ENCODE data around the gene ZNF496. TPM values are rescaled to one million over a fixed set of nuclear protein-coding genes. Genes with fewer than 3 reads are reported as not detected.

Gene ZNF496
- total RNA-seq, 1 experiment from 2014 or later, result 37.6 TPM

- POLR2A ChIA-PET (ENCODE audit: unreplicated experiment), result interaction anchor here (0.6 kb wide), 1 partner anchor 222 kb away, joined by 9 read pairs; no protein-coding TSS in a partner anchor
- TF ChIP-seq EZH2 (IDR thresholded peaks at IDR 0.05; ENCODE audit: low read depth), result no peak
- TF ChIP-seq CTCF (conservative IDR thresholded peaks at IDR 0.05), result no peak
- CTCF ChIA-PET, result no interaction called here
- Histone ChIP-seq H3K79me2 (ENCODE audit: low read depth) (no peaks in the 10 kb centered on the region), H3K27ac (no peak overlapping the region), H3K4me1 (replicated peaks; ENCODE audit: insufficient read depth) (no peaks in the 10 kb centered on the region), H2AFZ (no peak overlapping the region), H3K4me2 (no peak overlapping the region), H3K9me2 (ENCODE audit: insufficient read depth) (no peaks in the 10 kb centered on the region), H3F3A (ENCODE audit: insufficient read depth, low read depth) (no peaks in the 10 kb centered on the region), H3K9me3 (ENCODE audit: insufficient read depth, low read depth) (no peaks in the 10 kb centered on the region), H4K20me1 (ENCODE audit: insufficient read depth) (no peaks in the 10 kb centered on the region; the same call in 1 of the 2 replicates), H3K36me3 (ENCODE audit: low read depth) (no peaks in the 10 kb centered on the region), H3K27me3 (ENCODE audit: insufficient read depth, low read depth) (no peaks in the 10 kb centered on the region), H3K4me3 (no peak overlapping the region)
- BruUV-seq (replicated peaks), result no TSS peak
- no peak for DNase-seq
- intact Hi-C loops (cut with micrococcal nuclease; ENCODE audit: unreplicated experiment), result no loop called here
Observed at GRCh38 chr1:247324204-247324787, 7.4 kb downstream of the ZNF496 start.

GRCh38 chr1:247322849-247323586 lies 8.6 kb downstream of the ZNF496 start:
- Histone ChIP-seq H2AFZ (no peak overlapping the region), H4K20me1 (ENCODE audit: insufficient read depth) (no peaks in the 10 kb centered on the region), H3K9me3 (ENCODE audit: insufficient read depth, low read depth) (no peaks in the 10 kb centered on the region), H3K27me3 (ENCODE audit: insufficient read depth, low read depth) (no peaks in the 10 kb centered on the region), H3K27ac (no peak overlapping the region), H3K4me2 (no peak overlapping the region), H3K9me2 (ENCODE audit: insufficient read depth) (no peaks in the 10 kb centered on the region), H3K79me2 (ENCODE audit: low read depth) (no peaks in the 10 kb centered on the region), H3K4me3 (no peak overlapping the region), H3K36me3 (ENCODE audit: low read depth) (no peaks in the 10 kb centered on the region), H3F3A (ENCODE audit: insufficient read depth, low read depth) (no peaks in the 10 kb centered on the region), H3K4me1 (replicated peaks; ENCODE audit: insufficient read depth) (no peaks in the 10 kb centered on the region)
- CTCF ChIA-PET, result interaction anchor here (0.6 kb wide), 1 partner anchor 68 kb away, joined by 3 read pairs; no protein-coding TSS in a partner anchor
- POLR2A ChIA-PET (ENCODE audit: unreplicated experiment), result no interaction called here
- no peak for DNase-seq
- TF ChIP-seq EZH2 (IDR thresholded peaks at IDR 0.05; ENCODE audit: low read depth) (no peak), CTCF (conservative IDR thresholded peaks at IDR 0.05) (no peak)
- BruUV-seq (replicated peaks), result no TSS peak
- intact Hi-C loops (cut with micrococcal nuclease; ENCODE audit: unreplicated experiment), result no loop called here

- TF ChIP-seq EZH2 (IDR thresholded peaks at IDR 0.05; ENCODE audit: low read depth), result no peak
- no peak for TF ChIP-seq CTCF (conservative IDR thresholded peaks at IDR 0.05)
- H3K9me3 ChIP-seq (ENCODE audit: insufficient read depth, low read depth), result no peaks in the 10 kb centered on the region
- no TSS peak for BruUV-seq (replicated peaks)
- no peaks in the 10 kb centered on the region for H3K9me2 ChIP-seq (ENCODE audit: insufficient read depth)
- no peak overlapping the region for H2AFZ ChIP-seq
- no peak overlapping the region for H3K27ac ChIP-seq
- H3K4me1 ChIP-seq (replicated peaks; ENCODE audit: insufficient read depth), result no peaks in the 10 kb centered on the region
- intact Hi-C loops (cut with micrococcal nuclease; ENCODE audit: unreplicated experiment), result no loop called here
- ChIA-PET CTCF (no interaction called here), POLR2A (ENCODE audit: unreplicated experiment) (no interaction called here)
- H3K4me3 ChIP-seq, result no peak overlapping the region
- H3K79me2 ChIP-seq (ENCODE audit: low read depth), result no peaks in the 10 kb centered on the region
- H4K20me1 ChIP-seq (ENCODE audit: insufficient read depth), result no peaks in the 10 kb centered on the region
- H3K27me3 ChIP-seq (ENCODE audit: insufficient read depth, low read depth), result no peaks in the 10 kb centered on the region
- no peaks in the 10 kb centered on the region for H3F3A ChIP-seq (ENCODE audit: insufficient read depth, low read depth)
- no peak for DNase-seq
- no peaks in the 10 kb centered on the region for H3K36me3 ChIP-seq (ENCODE audit: low read depth)
- H3K4me2 ChIP-seq, result no peak overlapping the region
Observed at GRCh38 chr1:247322442-247322841, 9.2 kb downstream of the ZNF496 start.
